GM19395 (cell line): ENCODE measurements around the gene PGAP3.

Experiments used
- ATAC-seq: cut with Tn5 transposase; IDR thresholded peaks from one replicate; pipeline ENCODE4 v1.9.1; 2021; ENCODE audit warnings: mild to moderate bottlenecking, moderate library complexity; ENCODE audit not compliant: unreplicated experiment

Gene PGAP3

DNA sequence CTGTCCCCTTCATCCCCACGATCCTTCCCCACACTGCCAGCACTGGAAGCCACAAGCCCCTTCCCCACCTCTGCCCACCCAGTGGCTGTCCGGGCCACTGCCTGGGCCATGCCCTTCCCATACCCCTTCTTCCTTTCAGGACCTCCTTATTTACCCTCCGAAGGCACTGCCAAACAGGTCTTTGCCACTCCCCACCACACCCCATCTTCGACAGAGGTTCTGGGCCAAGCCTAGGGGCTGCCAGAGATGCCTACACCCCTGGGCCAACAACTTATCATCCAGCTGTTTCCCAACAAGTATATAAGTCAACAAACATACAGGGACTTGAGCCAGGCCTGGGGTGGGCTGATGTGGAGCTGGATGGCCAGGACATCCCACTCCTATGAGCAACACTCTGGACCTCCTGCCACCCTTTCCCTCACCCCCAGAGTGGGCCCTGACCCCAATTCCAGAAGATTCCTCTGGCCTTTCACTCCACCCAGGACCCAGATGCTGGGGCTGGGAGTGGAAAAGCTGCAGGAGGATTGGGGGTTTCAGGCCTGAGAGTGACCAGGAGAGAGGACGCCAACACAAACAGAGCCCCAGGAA is 62.6 kb downstream of the PGAP3 start:
- no peak for ATAC-seq

GRCh38 chr17:39624313-39624712 is 63.5 kb downstream of the PGAP3 start:
- no peak for ATAC-seq

- no peak for ATAC-seq
These were observed 64.4 kb downstream of the PGAP3 start for GRCh38 chr17:39623356-39623950.

GRCh38 chr17:39622380-39623006 is 65.4 kb downstream of the PGAP3 start:
- ATAC-seq: peak; percentile 29

GRCh38 chr17:39621523-39622379 is 66.1 kb downstream of the PGAP3 start:
- peak; percentile 58 for ATAC-seq
